Activated CD4-positive, alpha-beta T cell treated with anti-CD3 and anti-CD28 coated beads for 24 hours (primary cell): ENCODE measurements around the gene CEP128.

Experiments
- DNase-seq, 2 donors: peaks; one replicate each; pipeline ENCODE4 v3.0.0-alpha.2; 2020; ENCODE audit warnings: low read depth in 2 of 2

CEP128 gene

DNA sequence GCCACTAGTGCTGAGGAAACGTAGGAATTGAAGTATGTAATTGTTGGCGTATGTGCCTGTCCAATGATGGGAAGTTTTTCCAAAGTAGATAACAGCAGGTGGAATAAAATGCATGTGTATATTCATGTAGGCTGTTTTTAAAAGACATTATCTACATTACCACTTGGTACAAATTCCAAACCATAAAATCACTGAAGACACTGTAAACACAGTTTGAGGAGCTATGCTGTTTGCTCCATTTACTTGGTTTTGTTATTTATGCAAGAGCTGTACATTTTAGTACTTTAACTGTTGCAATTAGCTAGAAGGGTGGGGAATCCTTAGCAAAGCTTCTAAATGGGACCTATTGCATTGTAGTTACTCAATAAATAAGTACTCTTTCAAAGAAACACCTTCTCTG lies 455.8 kb downstream of the CEP128 start:
- DNase-seq = no peak

DNA sequence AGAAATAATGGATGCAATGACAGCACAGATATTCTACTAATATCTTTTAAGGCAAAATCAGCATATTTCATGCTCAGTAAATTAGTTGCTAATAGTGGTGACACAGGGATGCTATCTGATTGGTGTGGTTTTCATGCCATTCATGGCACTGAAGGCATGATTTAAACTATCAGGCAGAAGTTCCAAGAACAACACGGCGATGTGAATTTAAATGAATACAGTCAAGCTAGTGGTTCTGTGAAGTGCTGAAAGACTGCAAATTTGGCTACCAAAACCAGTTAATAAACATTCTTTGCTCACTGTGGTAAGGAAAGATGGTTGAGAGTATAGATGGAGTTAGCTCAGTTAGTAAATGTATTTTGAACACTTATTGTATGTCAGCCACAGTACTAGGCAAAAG lies 458.2 kb downstream of the CEP128 start:
- DNase-seq = no peak

DNA sequence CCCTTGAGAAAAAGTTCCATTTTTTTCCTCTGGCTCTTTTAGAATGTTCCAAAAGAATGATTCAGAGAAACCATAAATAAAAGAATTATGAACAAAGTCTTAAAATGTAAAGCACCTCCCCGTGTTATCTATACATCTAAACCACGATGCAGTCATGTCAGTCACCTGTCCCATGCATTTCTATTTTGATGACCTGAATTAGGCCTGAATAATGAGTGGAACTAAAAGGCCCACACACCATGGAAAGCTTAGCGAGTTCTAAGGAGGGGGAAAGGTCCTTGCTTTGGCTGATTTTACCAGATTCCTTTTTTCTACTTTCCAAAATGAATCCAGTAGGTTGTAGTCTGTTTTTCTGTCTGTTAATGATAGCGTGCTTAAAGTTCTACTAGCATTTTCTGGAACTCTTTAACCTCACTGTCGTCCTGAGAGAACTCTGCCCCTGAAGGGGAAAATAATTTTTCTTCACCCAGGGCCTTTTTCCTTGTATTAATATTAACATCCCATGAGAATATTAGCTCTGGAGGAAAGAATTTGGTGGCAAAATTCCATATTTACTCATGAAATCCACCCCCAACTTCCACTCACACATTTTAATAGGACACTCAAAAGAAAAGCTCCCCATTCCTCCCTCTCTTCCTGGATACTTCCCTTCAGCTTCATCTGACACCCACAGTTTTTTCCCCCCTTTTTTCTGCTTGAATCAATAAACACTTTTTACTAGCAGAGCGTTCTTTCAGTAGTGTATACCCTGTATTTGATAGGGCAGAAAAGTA lies 464.0 kb downstream of the CEP128 start:
- DNase-seq = no peak

DNA sequence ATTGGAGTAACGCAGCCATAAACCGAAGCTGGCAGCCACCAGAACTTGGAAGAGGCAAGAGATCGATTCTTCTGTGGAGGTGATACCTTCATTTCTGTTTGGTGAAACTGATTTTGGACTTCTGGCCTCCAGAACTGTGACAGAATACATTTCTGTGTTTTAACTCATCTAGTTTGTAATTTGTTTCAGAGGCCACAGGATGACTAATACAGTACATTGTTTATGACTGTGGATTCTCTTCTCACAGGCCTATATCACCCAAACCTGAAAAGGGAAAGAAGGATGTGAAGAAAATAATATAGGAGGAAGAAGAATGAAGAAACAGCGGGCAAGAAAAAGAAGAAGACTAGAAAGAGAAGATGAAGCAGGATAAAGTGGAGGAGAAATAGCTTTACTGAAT lies 466.5 kb downstream of the CEP128 start:
- DNase-seq = no peak

DNA sequence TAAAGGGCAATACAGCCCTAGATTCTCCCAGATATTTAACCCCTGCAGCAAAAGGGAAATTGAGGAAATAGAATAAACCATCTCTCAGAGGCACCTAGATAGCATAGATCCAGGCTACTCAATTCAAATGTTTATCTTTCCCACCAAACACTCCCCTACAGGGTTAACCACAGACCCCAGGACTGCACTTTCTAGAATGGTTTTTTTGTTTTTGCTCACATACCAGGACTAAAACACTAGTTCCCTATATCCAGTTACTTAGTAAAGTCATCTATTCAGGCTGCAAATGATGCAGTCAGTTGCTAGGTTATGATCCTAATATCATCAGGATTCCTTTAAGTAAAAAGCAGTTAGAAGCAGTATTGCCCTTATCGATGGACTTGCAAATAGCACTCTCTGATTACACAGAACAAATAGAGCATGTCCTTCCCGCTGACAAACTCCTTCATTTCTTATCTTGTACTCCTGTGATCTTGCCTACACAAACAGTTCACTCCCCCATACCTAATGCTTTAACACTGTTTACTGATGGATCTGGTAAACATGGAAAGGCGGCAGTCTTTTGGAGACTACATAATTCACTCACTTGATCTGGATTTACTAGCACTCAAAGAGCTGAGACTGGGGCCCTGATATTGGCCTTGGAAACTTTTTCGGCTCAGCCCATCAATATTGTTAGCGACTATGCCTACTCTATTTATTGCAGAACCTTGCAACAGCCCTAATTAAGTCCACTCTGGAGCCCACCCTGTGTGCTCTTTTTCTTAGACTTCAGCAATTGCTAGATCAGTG lies 473.0 kb downstream of the CEP128 start:
- DNase-seq = no peak

DNA sequence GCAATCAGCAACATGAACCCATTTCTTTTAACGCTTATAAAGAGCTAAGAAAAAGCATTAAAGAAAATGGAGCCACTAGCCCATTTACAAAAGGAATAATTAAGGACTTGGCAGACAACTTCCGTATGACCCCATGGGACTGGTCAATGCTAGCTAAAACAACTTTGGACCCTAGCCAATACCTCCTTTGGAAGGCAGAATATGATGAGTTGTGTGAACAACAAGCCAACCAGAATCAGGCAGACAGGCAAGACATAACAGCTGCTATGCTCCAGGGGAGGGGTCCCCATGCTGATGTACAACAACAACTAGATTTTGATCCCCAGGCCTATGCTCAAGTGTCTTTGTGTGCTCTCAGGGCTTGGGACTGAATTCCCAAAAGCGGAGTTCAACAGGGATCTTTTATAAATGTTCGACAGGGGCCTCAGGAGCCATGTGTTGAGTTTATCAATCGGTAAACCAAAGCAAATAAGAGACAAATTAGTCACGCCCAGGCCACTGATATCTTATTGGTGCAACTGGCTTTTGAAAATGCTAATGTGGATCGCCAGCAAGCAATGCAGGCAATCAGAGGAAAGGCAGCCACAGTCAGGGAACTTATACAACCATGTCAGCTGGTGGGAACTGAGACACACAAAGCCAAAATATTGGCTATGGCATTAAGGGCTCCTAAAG lies 475.9 kb downstream of the CEP128 start:
- no peak for DNase-seq

DNA sequence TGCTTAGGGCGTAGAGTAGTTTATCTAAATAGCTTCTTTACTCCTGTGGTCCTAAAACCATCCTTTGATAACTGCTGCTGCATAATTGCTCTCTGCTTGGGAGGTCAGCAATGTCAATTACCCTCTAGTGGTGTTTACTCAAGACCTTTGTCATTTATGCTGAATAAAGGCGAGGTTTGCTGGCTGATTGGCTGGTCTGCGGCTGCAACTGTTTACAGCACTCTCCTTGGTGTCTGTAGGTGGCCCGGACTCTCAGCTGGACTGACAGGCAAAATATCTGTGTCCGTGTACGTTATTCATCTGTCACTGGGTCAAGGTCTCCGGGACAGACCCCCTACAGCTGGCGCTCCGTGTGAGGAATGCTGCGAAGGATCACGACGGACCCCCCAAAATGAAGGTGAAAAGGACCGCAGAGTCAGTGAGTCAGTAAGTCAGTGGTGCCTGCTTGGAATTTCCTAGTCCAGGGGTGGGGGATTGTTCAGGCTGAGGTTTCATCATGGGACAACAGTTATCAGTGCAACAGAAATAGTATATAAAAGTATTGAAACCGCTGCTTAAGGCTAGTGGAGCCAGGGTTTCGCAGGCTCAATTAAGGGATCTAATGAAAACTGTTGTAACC lies 476.9 kb downstream of the CEP128 start:
- no peak for DNase-seq

DNA sequence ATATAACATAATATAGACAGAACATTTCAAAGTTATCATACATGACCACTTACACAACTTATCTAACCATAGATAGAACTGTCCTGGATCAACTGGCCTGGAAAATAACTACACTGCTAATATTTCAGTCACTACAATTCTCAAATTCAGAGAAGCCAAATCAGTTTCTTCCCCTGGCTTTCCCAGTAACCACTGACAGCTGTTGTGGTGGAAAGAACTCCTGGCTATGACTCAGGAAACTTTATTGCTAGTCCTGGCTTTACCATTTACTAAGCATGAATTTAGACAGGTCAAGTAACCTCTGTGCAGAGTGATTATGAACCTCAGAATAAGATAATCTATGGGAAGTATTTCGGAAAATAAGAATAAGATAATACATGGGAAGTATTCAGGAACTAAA lies 485.3 kb downstream of the CEP128 start:
- DNase-seq = no peak

DNA sequence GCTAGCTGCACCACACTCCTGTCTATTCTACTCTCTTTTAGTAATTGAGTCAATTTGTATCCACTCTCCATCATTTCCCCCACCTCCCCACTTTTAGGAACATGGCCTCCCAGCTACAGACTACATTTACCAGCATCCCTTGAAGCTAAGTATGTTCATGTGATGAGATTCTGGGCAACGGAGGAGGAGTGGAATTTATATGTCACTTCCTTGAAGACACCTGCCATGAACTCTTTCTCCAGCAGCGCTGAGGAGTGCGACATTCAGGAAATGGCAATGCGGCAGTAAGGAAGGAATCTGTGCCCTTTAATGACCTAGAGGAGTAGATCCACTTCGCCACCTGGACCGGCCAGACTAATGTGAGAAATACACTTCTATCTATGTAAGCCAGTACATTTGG lies 486.5 kb downstream of the CEP128 start:
- no peak for DNase-seq

DNA sequence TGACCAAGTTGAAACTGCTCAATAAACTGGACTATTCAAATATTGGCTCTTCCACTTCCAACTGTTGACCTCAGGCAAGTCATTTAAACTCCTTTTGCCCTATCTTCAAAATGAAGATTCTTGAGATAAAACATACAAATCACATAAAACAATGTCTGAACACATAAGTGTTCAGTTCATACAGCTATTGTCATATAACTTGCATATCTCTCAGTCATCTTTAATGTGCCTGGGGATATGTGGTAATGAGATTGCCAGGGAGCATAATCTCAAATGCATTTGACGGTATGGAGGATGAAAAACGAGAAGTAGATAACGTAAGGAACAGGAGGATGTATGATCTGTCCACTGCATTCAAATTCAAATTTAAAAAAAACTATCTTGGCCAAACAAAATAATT lies 493.3 kb downstream of the CEP128 start:
- no peak for DNase-seq

DNA sequence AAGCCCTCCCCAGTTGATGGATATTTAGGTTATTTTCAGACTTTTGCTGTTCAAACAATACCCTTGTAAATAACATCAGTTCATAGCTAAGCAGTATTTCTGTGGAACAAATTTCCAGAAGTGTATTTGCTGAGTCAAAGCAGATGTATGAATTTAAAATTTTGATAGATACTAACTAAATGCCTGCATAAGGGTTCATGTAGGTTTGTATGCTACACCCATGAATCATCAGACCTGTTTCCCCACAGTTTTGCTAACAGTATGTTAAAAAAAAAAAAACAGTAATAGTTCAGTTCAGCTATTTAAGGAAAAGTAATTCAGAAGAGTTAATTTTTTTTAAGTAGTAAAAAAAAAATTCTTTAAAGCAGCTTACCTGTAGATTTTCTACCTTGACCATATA lies 494.1 kb downstream of the CEP128 start:
- no peak for DNase-seq
